GM18498 (cell line): ENCODE results near the gene RCAN1.
"Not testable (repeated sequence)": the region's sequence is repeated elsewhere in the genome, so short reads cannot be mapped to it uniquely, and the experiment has no call there.

Source experiments
- ATAC-seq: cut with Tn5 transposase; IDR thresholded peaks from one replicate; pipeline ENCODE4 v1.9.1; 2021; ENCODE audit warnings: mild to moderate bottlenecking, moderate library complexity; ENCODE audit not compliant: unreplicated experiment

The RCAN1 gene

DNA sequence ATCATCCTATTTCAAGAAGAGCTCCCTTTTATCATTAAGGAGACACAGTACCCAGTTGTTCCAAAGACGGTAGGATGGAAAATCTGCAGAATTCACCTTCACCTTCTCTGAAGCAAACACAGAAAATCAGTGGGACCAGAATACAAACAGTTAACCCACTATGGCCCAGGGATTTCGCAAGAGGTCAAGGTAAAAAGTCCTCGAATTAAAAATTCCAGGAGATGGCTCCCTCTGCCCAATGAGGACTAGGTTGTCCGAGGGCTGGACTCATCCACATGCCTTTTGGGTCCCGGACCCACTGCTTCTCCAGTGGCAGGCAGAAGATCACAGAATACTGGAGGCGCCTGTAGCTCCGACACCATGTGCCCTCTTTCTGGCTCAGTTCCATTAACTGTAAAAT is 42.9 kb downstream of the RCAN1 start:
- ATAC-seq, result no peak

DNA sequence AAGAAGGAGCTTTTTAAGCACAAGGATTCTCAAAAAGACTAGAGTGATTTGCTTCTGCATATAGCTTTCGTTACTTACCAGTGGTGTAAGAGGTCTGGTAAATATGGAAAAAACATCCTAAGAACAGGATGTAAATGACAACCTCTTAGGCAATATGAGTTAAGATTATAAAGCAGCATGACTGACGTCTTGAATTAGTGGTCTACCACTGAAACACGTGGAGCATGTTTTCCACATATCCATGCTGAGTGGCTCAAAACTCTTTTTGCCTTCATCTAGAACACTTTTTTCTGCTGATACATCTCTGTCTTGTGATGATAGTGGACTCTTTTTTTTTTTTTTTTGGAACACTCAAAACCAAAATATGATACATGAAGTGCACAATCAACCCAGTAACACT is 44.6 kb downstream of the RCAN1 start:
- no peak for ATAC-seq

DNA sequence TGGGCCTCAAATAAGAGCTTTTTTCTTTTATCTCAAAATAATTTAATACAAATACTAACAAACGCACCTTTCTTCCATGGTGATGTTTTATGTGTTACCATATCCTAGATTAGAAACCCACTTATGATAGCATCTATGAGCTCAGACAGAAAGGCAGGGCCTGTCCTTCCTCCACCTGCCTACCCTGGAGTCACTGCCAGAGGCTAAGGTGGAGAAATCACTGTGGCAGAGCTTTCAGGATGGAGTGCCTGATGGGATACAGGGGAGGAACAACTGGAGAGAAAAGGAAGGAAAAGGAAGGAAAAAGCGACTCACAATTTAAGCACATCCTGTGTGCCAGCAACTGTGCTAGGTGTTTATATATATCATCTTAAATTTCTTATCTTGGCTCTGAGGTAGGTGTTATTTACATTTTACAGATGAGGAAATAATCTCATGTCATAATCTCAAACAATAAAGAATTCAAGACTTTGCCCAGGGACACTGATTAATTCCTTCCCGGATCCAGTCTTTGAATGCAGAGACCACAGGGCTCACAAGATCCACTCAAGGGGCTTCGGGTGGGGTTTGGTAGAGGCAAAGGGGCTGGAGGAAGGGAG is 45.4 kb downstream of the RCAN1 start:
- ATAC-seq, result no peak

DNA sequence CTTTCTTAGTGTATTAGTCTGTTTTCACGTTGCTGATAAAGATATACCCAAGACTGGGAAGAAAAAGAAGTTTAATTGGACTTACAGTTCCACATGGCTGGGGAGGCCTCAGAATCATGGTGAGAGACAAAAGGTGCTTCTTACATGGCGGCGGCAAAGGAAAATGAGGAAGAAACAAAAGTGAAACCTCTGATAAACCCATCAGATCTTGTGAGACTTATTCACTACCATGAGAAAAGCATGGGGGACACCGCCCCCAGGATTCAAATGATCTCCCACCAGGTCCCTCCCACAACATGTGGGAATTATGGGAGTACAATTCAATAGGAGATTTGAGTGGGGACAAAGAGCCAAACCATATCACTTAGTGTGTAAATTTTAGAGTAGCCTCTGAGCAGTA is 46.1 kb downstream of the RCAN1 start:
- ATAC-seq, result not testable (repeated sequence)

DNA sequence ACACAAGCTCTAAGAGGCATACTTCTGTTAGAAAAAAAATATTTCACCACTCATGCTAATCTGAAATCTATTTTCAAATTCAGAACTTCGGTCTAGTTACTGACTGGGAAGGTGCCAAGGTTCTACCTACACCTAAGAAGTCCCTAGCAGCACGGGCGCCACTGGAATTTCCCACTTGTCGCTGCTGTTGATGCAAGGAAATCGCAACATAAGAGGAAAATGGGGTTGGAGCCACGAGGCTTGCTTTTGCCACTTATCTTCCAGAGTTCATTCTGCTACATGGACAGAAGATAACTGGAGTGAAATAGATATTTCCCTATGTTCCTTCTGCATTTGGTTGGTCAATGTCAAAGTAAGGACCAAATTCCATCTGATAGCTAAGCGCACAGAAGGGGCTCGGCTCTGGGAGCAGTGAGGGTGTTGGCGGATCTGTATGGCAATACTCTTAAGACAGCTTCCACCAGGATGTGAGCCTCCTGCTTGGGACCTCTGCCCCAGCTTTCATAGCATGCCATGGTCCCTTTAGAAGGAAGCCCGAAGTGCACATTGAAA is 47.2 kb downstream of the RCAN1 start:
- no peak for ATAC-seq

DNA sequence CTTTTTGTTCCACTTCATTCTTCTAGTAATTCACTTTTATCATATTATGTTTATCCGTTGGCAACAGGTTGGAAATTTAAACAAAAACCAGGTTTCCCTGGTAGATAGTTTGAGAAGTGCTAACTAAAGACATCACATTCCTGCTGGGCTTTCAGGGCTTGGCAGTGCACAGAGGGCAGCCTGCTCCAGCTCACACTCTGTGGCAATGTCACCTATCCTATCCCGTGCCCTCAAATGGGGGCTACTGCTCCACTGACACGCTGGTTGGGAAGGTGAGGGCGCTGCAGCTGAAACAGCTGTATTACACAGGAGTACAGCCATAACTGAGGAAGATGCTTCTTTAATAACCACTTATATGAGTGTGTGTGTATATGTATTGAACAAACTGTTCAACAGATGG is 49.7 kb downstream of the RCAN1 start:
- ATAC-seq, result no peak

DNA sequence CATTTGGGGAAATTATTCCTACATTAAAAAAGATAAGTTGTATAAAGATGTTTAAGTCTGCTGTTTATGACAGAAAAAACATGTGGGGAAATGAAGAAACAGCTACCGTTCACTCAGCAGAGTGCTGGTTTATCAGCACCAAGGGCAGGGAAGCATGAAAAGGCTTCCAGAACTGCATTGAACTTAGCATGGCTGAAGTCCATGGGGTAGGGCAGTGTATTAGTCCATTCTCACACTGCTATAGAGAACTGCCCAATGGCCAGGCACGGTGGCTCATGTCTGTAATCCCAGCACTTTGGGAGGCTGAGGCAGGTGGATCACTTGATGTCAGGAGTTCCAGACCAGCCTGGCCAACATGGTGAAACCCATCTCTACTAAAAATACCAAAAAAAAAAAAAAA is 51.5 kb downstream of the RCAN1 start:
- not testable (repeated sequence) for ATAC-seq

DNA sequence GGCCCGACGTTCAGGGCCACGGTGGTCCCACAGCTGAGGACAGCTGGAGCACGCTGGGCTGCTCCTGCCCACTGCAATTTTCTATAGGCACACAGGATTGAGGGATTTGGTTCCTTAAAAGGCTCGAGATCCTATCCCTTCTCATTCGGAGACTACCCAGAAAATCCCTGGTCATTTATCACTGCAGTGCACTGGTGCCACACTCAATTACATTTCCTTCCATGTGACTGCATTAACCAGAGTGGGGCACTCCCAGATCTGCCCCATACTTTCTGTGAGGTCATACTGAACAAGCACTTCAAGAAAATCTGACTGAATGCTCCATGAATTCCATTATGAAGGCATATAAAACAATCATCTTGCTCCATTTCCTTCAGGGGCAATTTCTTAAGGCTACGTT is 53.1 kb downstream of the RCAN1 start:
- ATAC-seq, result no peak

DNA sequence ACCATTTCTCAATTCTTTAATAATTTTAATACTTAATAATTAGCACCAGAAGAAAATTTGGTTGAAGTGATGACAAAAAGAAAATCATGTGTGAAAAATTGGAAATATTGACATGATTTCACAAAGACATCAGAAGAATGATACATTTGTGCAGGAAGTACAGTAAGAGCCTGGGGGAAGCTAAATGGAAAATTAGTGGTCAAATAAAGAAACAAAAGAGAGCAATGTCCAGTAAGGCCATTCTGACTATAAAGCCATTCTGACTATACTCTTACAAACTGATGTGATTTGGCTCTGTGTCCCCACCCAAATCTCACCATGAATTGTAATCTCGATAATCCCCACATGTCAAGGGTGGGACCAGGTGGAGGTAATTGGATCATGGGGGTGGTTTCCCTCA is 54.3 kb downstream of the RCAN1 start:
- no peak for ATAC-seq

DNA sequence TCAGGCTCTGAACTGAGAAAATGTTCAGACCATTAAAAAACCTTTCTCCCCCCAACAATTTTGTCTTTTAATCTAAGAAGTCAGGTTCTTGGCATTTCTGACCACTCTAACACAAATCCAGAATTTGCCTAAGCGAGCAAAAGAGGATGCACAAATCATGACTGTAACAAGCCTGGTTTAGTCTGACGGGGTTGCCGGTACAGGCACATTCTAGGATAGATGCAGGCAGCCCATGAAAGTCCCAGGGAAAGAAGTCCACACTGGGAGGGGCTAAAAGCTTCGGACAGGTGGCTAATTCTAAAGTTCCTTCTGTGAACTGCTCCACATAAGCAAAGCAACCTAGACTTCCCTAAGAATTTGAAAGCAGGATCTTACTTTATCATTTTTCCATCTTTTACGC is 54.9 kb downstream of the RCAN1 start:
- ATAC-seq, result no peak

DNA sequence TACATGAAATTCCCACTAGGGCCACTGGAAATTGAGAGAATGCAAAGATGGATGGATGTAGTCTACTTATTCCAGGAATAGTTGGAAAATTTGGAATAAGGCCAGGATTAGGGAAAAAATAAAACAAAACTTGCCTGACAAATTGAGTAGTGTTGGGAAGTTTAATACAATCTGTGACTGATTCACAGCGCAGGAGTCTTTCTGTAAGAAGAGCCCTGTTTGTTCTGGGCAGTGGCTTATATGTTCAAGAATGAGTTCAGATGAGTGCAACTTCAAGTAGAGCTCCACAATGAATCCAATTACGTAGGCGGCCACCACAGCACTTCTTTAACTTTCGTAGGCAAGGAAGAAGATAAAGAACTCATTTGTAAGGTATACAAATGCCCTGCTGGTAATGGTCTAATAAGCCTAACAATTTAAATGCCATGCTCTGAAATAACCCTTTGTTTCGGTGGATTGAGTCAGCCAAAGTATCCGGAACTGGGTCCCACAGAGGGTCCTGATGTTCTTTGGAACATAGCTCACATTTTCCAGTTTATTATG is 55.8 kb downstream of the RCAN1 start:
- ATAC-seq, result no peak

DNA sequence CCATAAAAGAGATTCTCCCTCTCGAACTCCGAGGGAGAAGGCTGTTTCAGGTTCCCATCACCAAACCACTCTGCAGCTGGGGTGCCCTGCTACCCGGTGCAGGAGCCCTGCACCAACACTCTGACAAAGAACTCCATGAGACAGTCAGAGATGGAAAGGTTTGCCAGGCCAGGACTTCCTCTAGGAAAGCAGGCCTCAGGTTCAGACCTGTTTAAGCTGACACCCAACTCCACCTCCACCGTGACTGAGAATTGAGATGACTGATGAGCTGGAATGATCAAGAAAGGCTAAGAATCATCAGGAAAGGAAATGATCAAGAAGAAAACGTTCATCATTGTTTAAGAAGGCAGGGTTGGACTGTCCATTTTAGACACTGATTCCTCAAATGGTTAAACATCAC is 56.7 kb downstream of the RCAN1 start:
- ATAC-seq, result no peak

DNA sequence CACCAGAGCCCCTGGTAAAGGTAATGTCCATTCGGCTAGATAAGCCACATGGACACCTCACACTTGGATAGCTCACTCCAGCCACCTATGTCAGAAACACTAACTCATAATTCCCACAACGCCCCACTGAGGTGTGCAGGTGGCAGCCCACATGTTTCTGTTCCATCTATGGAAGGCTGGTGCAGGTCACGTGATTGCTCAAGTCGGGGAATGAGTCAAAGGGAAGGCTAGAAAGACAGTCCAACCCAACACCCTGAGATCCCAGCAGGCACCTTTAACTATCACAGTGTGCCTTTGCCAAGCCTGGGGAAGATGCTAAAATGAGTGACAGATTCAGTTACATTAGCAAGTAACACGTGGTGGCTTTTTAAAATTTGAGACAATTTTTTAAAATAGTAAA is 57.7 kb downstream of the RCAN1 start:
- no peak for ATAC-seq

DNA sequence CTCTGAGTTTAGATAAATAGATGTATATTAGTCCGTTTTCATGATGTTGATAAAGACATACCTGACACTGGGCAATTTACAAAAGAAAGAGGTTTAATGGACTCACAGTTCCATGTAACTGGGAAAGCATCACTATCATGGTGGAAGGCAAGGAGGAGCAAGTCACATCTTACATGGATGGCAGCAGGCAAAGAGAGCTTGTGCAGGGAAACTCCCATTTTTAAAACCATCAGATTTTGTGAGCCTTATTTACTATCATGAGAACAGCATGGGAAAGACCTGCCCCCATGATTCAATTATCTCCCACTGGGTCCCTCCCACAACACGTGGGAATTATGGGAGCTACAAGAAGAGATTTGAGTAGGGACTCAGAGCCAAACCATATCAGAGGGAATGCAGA is 60.2 kb downstream of the RCAN1 start:
- not testable (repeated sequence) for ATAC-seq

DNA sequence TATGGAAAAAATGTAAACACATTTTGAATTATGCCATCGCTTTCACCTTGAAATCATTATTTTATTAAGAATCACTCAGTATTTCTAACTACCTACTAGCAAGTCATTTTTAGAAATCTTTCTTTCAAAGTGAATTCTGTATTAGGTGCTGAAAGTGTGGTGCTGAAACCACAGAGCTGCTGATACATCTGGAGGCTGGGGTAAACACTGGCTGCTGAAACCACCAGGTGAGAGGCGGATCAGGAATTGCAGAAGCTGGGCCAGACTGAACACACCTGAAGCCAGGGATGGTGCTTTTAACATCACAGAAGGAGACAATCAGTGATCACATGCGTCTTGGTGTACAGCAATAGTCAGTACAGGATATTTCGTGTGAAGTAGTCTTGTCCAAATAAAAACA is 60.7 kb downstream of the RCAN1 start:
- ATAC-seq, result no peak

DNA sequence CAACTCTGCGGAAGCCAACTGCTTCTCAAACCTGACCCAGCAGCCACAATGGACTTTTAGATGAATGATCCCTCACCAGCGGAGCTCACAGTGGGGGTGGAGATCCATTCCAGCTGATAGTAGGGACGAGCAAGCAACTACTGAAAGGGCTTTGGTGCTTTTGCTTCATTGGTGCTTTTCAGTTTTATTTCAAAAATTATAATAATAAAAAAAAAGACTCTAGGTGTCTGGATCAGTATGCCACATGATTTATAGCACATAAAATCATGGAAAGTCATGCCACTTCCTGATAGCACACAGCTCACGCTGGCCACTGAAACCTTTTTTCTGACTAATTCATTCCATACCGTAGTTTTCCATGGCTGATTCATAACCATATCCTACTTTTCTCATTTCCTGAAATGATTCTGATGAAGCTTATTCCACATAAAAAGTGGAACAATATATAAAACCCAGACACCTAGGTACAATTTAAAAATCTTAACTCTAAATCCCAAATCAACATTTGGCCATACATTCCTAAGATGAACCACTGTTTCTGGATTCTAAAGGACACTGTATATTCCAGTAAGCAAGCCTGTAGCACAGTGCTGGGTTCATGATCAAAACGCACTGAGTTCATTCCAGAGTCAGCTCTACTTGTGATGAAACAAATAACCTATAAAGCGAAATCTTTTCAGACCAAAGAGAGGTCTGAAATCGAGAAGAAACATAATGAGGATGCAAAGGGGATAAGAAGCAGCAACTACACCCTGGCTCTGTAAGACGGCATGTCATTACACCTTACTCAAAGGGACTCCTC is 61.6 kb downstream of the RCAN1 start:
- no peak for ATAC-seq

DNA sequence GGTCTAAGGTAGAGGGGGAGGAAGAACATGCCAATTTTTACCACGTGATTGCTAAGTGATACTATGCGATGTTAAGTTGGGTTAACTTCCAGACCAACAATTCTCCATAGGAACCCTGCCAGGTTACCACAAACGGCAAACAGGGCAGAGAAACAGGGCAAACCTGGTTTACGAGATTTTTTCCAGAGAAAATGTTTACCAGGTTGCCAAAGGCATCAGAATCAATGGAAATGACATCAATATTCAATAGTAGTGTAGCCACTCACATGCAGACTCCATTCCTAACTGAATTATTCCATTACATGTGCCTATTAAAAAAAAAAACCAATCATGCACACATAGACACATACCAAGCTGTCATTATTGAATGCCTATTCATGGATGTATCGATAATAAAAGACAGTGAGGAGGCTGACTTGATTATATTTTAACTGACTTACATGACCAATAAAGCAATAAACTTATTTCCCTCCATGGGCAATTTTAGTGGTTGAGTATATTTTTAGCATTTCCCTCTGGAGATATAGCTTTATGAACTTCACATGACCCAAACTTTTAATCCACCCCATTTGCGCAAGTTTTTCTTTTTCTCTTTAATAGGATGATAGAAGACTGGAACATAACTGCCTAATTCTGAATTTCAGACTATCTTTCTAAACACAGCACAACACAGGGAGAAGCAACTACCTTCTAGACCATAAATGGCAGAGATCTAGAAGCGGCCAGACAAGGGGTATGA is 62.4 kb downstream of the RCAN1 start:
- no peak for ATAC-seq

DNA sequence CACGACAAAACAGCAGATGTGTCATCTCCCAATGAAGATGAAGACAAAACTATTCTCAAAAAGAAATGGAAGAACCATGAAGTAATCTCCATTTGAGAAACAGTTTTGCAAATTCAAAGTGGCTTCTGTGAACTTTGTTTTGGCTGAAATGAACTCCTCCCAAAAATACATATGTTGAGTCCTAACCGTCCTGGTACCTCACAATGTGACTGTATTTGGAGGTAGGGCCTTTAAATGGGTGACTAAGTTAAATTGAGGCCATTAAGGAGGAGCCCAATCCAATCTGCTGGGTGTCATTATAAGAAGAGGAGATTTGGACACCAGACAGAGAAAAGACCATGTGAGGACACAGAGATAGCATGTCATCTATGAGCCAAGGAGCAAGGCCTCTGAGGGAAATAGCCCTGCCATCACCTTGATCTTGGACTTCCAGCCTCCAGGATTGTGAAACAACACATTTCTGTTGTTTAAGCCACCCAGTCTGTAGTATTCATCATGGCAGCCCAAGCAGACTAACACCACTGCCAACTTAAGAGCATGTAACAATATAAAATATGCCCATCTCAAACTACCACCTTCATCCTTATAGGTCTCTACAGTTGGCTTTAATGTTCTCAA is 64.6 kb downstream of the RCAN1 start:
- ATAC-seq, result no peak

DNA sequence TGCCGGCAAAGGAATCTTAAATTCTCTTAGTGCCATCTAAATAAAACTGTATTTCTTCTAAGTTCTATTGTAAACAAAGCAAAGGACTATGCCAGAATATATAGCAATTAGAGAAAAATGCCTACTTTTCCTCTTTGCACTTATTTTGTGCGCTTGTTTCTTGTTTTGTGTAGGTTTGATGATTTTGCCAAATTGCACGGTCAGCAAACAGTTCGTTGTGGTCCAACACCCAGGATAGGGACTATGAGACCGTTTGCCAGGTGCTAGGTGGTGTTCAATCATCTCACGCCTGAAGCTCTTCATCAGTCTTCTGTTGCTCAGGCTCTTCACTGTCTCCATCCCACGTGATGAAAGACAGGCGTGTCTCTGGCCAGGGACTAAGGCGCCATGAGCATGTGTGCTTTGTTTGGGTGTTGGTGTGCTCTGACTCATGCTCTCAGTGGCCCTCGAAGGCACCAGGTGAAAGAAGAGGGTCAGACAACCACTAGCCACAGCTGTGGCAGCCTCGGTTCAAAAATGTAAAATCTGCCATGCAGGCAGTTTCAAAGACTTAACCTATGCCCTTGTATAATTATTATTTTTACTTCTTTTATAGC is 66.0 kb downstream of the RCAN1 start:
- no peak for ATAC-seq

DNA sequence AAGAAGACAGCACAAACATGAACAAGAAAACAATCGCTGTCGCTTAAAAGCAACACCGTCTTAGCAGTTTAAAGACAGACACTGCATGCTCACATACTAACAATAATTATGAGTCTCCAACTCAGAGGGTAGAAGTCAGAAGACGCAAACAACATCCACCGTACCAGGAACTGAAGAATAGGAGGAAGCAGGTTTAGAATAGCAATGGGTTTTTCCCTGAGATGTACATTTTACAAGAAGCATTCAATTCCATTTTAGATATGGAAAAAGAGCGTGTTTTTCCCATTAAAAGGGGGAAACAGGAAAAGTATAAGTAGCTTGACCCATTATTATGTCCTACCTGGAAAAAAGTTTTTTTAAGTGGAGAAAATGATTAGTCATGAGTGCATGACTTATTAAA is 68.4 kb downstream of the RCAN1 start:
- ATAC-seq, result no peak
